ENCODE data around the gene IMPA2.
A peak's percentile ranks its signal among the peaks of the same experiment; 100 is the strongest.
"Not testable (repeated sequence)": the region's sequence is repeated elsewhere in the genome, so short reads cannot be mapped to it uniquely, and the experiment has no call there.

IMPA2 gene

GRCh38 chr18:12074736-12075135, 93.4 kb downstream of the IMPA2 start:
- no peak for FAIRE-seq
- DNase-seq (ENCODE audit: insufficient read length, low spot score), result no peak
- TF ChIP-seq POLR2A (IDR thresholded peaks at IDR 0.05; ENCODE audit: low read depth, low read length), result no peak

DNA sequence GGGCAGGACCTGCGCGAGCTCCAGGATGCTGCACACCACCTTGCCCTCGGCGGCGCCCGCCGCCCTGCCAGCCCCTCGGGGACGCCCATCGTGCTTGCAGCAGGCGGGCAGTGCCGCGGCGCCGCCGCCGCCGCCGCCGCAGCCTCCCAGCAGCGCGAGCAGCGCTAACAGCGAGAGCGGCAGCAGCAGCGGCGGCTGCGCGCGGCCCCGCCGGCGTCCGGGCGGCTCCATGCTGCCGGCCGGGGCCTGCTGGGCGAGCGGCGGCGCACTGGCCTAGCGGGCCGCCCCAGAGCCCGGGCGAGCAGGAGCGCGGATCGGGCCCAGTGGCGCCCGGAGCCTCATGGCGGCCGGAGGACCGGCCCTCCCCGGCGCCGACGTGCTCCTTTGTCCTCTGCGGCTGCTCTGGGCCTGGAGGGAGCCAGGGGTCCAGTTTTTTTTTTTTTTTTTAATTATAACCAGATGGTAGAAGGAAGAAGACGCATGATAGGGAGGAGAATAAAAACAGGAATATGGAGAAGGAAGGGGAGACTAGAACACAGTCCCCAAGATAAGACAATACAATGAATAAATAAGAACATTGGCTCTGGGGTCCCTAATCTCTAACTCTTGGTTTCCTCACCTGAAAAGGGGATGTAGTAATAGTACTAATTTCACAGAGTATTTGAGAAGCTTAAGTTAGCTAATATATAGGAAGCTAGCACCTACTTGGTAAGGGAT, 95.3 kb downstream of the IMPA2 start:
- TF ChIP-seq POLR2A (IDR thresholded peaks at IDR 0.05; ENCODE audit: low read depth, low read length), result no peak
- no peak for FAIRE-seq

GRCh38 chr18:12077994-12078393, 96.7 kb downstream of the IMPA2 start:
- peak; percentile 70 for FAIRE-seq
- not testable (repeated sequence) for DNase-seq (ENCODE audit: insufficient read length, low spot score)

More for the DNA sequence above, 95.3 kb downstream of the IMPA2 start:
- no peak for DNase-seq (ENCODE audit: insufficient read length, low spot score)

- no peak for TF ChIP-seq POLR2A (IDR thresholded peaks at IDR 0.05; ENCODE audit: low read depth, low read length)
- no peak for DNase-seq (ENCODE audit: insufficient read length, low spot score)
- peak; percentile 55 for FAIRE-seq
Observed at GRCh38 chr18:12079491-12080237, 98.4 kb downstream of the IMPA2 start.

Data from H54 (cell line).